ENCODE results near the gene PTPN22. TPM values are rescaled to one million over a fixed set of nuclear protein-coding genes. Genes with fewer than 3 reads are reported as not detected.
"Not testable (repeated sequence)": the region's sequence is repeated elsewhere in the genome, so short reads cannot be mapped to it uniquely, and the experiment has no call there.

Gene PTPN22
- total RNA-seq, 1 experiment from 2014 or later: 0.89 TPM

DNA sequence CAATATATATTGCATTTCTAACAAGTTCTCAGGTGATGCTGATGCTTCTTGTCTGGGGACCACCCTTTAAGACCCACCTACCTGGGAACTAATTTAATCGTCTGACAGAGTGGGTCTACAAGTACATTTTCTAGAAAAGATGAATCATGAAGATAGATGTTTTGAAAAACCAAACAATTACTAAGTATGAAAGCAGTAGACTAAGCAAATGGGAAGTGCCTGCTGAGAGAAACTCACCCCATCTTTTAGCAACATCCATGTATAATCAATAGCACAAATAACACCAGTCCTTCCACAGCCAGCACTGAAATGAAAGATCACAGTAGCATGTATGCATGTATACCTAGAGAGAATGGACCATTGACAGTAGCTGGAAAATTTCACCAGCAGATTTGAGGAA, 17.3 kb downstream of the PTPN22 start:
- CTCF ChIA-PET: interaction anchor here (0.6 kb wide), 1 partner anchor 54 kb away, joined by 3 read pairs; no protein-coding TSS in a partner anchor
- no peak overlapping the region for H3K4me3 Mint-ChIP-seq (ENCODE audit: unreplicated experiment)
- H3K36me3 Mint-ChIP-seq (ENCODE audit: insufficient read depth, unreplicated experiment): no peaks in the 10 kb centered on the region
- no TSS peak for BruUV-seq (replicated peaks)
- H3K9me3 Mint-ChIP-seq (ENCODE audit: unreplicated experiment): no peaks in the 10 kb centered on the region
- H3K4me1 Mint-ChIP-seq (ENCODE audit: insufficient read depth, unreplicated experiment): peaks cover 10% of the 10 kb centered on the region
- POLR2A ChIA-PET: no interaction called here
- no peak overlapping the region for H3K27ac Mint-ChIP-seq (ENCODE audit: low read depth, unreplicated experiment)
- intact Hi-C loops (cut with micrococcal nuclease): no loop called here
- TF ChIP-seq, protein P1, sequence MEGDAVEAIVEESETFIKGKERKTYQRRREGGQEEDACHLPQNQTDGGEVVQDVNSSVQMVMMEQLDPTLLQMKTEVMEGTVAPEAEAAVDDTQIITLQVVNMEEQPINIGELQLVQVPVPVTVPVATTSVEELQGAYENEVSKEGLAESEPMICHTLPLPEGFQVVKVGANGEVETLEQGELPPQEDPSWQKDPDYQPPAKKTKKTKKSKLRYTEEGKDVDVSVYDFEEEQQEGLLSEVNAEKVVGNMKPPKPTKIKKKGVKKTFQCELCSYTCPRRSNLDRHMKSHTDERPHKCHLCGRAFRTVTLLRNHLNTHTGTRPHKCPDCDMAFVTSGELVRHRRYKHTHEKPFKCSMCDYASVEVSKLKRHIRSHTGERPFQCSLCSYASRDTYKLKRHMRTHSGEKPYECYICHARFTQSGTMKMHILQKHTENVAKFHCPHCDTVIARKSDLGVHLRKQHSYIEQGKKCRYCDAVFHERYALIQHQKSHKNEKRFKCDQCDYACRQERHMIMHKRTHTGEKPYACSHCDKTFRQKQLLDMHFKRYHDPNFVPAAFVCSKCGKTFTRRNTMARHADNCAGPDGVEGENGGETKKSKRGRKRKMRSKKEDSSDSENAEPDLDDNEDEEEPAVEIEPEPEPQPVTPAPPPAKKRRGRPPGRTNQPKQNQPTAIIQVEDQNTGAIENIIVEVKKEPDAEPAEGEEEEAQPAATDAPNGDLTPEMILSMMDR (IDR thresholded peaks at IDR 0.05; ENCODE audit: unreplicated experiment): no peak
- no peak for DNase-seq (ENCODE audit: unreplicated experiment)
- H3K27me3 Mint-ChIP-seq (ENCODE audit: insufficient read depth, unreplicated experiment): no peaks in the 10 kb centered on the region

DNA sequence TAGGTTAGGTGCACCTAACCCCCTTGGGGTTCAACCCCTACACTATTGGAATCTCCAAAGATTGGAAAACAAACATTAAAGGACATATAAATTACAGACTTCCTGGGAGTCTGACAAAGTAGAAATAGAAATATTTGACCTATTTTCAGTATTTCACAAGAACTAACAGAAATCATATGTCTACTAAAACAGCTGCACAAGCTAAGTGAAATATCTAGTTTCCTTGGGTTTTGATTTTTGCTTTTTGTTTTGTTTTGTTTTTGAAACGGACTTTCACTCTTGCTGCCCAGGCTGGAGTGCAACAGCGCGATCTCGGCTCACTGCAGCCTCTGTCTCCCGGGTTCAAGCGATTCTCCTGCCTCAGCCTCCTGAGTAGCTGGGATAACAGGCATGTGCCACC, 18.8 kb downstream of the PTPN22 start:
- H3K27ac Mint-ChIP-seq (ENCODE audit: low read depth, unreplicated experiment); H3K36me3 Mint-ChIP-seq (ENCODE audit: insufficient read depth, unreplicated experiment); BruUV-seq (replicated peaks); H3K4me1 Mint-ChIP-seq (ENCODE audit: insufficient read depth, unreplicated experiment); DNase-seq (ENCODE audit: unreplicated experiment); H3K27me3 Mint-ChIP-seq (ENCODE audit: insufficient read depth, unreplicated experiment); H3K9me3 Mint-ChIP-seq (ENCODE audit: unreplicated experiment); POLR2A ChIA-PET; intact Hi-C loops (cut with micrococcal nuclease); H3K4me3 Mint-ChIP-seq (ENCODE audit: unreplicated experiment): not testable (repeated sequence)
- CTCF ChIA-PET: interaction anchor here (1.2 kb wide), 1 partner anchor 17 kb away, joined by 4 read pairs; no protein-coding TSS in a partner anchor

GRCh38 chr1:113850127-113850796, 21.2 kb downstream of the PTPN22 start:
- no peak for DNase-seq (ENCODE audit: unreplicated experiment)
- Mint-ChIP-seq H3K27me3 (ENCODE audit: insufficient read depth, unreplicated experiment) (no peaks in the 10 kb centered on the region), H3K4me3 (ENCODE audit: unreplicated experiment) (no peak overlapping the region), H3K36me3 (ENCODE audit: insufficient read depth, unreplicated experiment) (no peaks in the 10 kb centered on the region), H3K4me1 (ENCODE audit: insufficient read depth, unreplicated experiment) (no peaks in the 10 kb centered on the region), H3K9me3 (ENCODE audit: unreplicated experiment) (peaks cover 19% of the 10 kb centered on the region), H3K27ac (ENCODE audit: low read depth, unreplicated experiment) (no peak overlapping the region)
- TF ChIP-seq, protein P1 (IDR thresholded peaks at IDR 0.05; ENCODE audit: unreplicated experiment): no peak
- intact Hi-C loops (cut with micrococcal nuclease): no loop called here
- POLR2A ChIA-PET: interaction anchor here (0.6 to 0.7 kb wide), 4 partner anchors 9 to 646 kb away, joined by 3 read pairs; no protein-coding TSS in a partner anchor
- no TSS peak for BruUV-seq (replicated peaks)
- CTCF ChIA-PET: no interaction called here

DNA sequence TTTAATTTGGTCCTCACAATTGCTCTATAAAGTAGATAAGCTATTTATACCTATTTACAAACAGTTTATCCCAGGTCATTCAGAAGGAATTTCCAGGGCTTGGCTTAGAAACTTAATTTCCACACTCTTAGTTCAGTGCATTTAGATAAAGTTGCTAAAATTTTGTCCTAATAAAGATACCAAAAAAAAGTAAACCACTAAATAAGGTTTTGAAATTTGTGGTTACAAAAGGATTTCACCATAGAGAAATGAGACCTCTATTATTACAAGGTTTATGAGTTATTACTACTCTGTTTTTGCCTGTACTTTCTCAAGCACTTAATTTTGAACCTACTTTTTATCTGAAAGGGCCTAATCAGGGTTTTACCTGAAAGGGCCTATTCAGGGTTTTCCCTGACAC, 22.4 kb downstream of the PTPN22 start:
- Mint-ChIP-seq H3K4me3 (ENCODE audit: unreplicated experiment) (no peak overlapping the region), H3K27ac (ENCODE audit: low read depth, unreplicated experiment) (no peak overlapping the region), H3K9me3 (ENCODE audit: unreplicated experiment) (peaks cover 19% of the 10 kb centered on the region), H3K4me1 (ENCODE audit: insufficient read depth, unreplicated experiment) (no peaks in the 10 kb centered on the region), H3K27me3 (ENCODE audit: insufficient read depth, unreplicated experiment) (no peaks in the 10 kb centered on the region), H3K36me3 (ENCODE audit: insufficient read depth, unreplicated experiment) (no peaks in the 10 kb centered on the region)
- ChIA-PET CTCF (interaction anchor here (0.5 to 1.3 kb wide), 2 partner anchors 14 to 1517 kb away, joined by 4 read pairs; no protein-coding TSS in a partner anchor), POLR2A (no interaction called here)
- TF ChIP-seq, protein P1 (IDR thresholded peaks at IDR 0.05; ENCODE audit: unreplicated experiment): no peak
- intact Hi-C loops (cut with micrococcal nuclease): no loop called here
- BruUV-seq (replicated peaks): no TSS peak
- DNase-seq (ENCODE audit: unreplicated experiment): no peak
